HL-60 (cell line): ENCODE measurements around the gene SLC27A1.

Experiments
- DNase-seq, 2 experiments: peaks; one replicate each; pipeline ENCODE4 v3.0.0-alpha.2; 2010 to 2020; ENCODE audit warnings: low read depth in 1 of 2, low spot score in 1 of 2
- H3K27ac ChIP-seq: fragments of 250-450 bp; sonication (Bioruptor Pico); replicated peaks from 2 replicates; pipeline ENCODE4 v1.5.1; 2020; ENCODE audit warnings: mild to moderate bottlenecking, moderate library complexity
- H3K27me3 ChIP-seq: fragments of 250-450 bp; sonication (Bioruptor Pico); 2 replicates; pipeline ENCODE4 v1.5.1; 2021; ENCODE audit warnings: mild to moderate bottlenecking, moderate library complexity; ENCODE audit not compliant: insufficient read depth, poor library complexity, severe bottlenecking
- H3K4me3 ChIP-seq: replicated peaks from 2 replicates; pipeline ENCODE4 v1.5.1; 2011; ENCODE audit warnings: mild to moderate bottlenecking, control low read depth, low read length; ENCODE audit not compliant: insufficient read depth
- CTCF ChIP-seq: IDR thresholded peaks from one replicate; pipeline ENCODE4 v1.5.1; 2011; ENCODE audit warnings: low read length, control low read depth, inconsistent platforms; ENCODE audit not compliant: insufficient read depth
- GABPA ChIP-seq: IDR thresholded peaks from 2 replicates; pipeline ENCODE4 v1.6.1; 2012; ENCODE audit warnings: low read depth
- POLR2AphosphoS5 ChIP-seq: IDR thresholded peaks from 2 replicates; pipeline ENCODE4 v1.6.1; 2012; ENCODE audit warnings: low read depth
- SPI1 ChIP-seq: IDR thresholded peaks from 2 replicates; pipeline ENCODE4 v1.6.1; 2012; ENCODE audit warnings: low read depth, mild to moderate bottlenecking, borderline replicate concordance
- TF ChIP-seq, protein P1 (sequence below): IDR thresholded peaks from 2 replicates; pipeline ENCODE4 v1.6.1; 2012; ENCODE audit warnings: low read depth; ENCODE audit not compliant: insufficient replicate concordance

Gene SLC27A1

DNA sequence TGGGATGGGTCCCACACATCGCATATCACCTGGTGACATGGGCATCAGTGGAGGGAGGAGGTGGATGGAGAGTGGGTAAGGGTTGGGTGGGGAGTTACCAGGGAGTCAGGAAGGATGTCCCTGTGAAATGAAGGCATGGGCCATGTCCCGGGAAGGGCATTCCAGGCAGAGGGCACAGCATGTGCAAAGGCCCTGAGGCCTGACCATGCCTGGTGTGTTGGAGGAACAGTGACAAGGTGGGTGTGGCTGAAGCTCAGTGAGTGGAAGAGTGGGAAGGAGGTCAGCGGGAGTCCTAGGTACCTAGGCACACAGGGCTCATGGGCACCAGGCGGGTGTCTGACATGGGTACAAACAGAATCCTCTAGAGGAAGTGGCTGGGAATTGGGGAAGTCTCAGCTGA is 74.1 kb downstream of the SLC27A1 start:
- TF ChIP-seq SPI1 (peak; percentile 12; the same call in 1 of the 2 replicates), CTCF (no peak), POLR2AphosphoS5 (no peak)
- TF ChIP-seq, protein P1, sequence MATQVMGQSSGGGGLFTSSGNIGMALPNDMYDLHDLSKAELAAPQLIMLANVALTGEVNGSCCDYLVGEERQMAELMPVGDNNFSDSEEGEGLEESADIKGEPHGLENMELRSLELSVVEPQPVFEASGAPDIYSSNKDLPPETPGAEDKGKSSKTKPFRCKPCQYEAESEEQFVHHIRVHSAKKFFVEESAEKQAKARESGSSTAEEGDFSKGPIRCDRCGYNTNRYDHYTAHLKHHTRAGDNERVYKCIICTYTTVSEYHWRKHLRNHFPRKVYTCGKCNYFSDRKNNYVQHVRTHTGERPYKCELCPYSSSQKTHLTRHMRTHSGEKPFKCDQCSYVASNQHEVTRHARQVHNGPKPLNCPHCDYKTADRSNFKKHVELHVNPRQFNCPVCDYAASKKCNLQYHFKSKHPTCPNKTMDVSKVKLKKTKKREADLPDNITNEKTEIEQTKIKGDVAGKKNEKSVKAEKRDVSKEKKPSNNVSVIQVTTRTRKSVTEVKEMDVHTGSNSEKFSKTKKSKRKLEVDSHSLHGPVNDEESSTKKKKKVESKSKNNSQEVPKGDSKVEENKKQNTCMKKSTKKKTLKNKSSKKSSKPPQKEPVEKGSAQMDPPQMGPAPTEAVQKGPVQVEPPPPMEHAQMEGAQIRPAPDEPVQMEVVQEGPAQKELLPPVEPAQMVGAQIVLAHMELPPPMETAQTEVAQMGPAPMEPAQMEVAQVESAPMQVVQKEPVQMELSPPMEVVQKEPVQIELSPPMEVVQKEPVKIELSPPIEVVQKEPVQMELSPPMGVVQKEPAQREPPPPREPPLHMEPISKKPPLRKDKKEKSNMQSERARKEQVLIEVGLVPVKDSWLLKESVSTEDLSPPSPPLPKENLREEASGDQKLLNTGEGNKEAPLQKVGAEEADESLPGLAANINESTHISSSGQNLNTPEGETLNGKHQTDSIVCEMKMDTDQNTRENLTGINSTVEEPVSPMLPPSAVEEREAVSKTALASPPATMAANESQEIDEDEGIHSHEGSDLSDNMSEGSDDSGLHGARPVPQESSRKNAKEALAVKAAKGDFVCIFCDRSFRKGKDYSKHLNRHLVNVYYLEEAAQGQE: no peak
- DNase-seq: no peak
- Histone ChIP-seq H3K4me3 (no peak overlapping the region), H3K27me3 (no peaks in the 10 kb centered on the region), H3K27ac (no peak overlapping the region)

- no peak overlapping the region for H3K27ac ChIP-seq
- no peak for DNase-seq
- no peak overlapping the region for H3K4me3 ChIP-seq
- no peaks in the 10 kb centered on the region for H3K27me3 ChIP-seq
- TF ChIP-seq CTCF (no peak), GABPA (no peak), POLR2AphosphoS5 (no peak), SPI1 (no peak)
- TF ChIP-seq, protein P1: no peak
These were observed 77.8 kb downstream of the SLC27A1 start for GRCh38 chr19:17548145-17548544.

DNA sequence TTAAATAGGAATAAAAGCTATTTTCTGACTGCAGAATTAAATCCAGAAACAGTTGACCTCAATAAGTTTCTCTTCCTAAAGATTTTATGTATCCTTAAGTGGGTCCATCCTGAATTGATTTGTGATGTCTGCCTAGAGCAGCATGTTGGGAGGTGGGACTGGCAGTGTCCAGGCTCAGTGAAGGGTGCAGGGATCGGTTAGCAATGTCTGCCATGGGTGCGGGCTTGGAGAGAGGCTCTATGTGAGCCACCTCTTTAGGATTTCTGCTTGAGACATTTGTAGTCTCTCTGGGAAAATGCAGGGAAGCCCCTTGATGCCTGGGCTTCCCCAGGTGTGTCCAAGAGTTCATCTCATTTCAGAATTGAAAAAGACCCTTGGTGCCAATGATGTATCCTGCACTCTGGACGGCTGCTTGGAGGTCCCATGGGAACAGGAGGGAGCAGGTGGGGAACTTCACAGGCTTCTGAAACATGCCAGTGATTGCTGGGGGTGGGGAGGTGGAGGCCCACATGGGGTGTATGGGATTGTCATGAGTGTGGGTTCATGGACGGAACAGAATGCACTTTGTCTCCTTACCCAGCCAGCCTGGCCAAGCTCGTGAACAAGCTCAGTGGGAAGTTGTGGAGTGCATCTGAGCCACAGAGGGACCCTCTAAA is 78.9 kb downstream of the SLC27A1 start:
- no peaks in the 10 kb centered on the region for H3K27me3 ChIP-seq
- H3K4me3 ChIP-seq: no peak overlapping the region
- TF ChIP-seq SPI1 (no peak), CTCF (no peak), POLR2AphosphoS5 (no peak), GABPA (no peak)
- TF ChIP-seq, protein P1: no peak
- no peak for DNase-seq
- no peak overlapping the region for H3K27ac ChIP-seq
